ENCODE data around the gene NHSL2.

The NHSL2 gene

GRCh38 chrX:72107320-72107719, 196.7 kb downstream of the NHSL2 start:
- in situ Hi-C loops (cut with MboI; ENCODE audit: low sequenced_read_pairs, unreplicated experiment): no loop called here
- DNase-seq (ENCODE audit: low spot score): no peak
- TF ChIP-seq CTCF (IDR thresholded peaks at IDR 0.05; ENCODE audit: borderline replicate concordance, control extremely low read depth, extremely low read depth, insufficient read depth, missing control alignments): no peak

GRCh38 chrX:72107841-72108595, 197.4 kb downstream of the NHSL2 start:
- in situ Hi-C loops (cut with MboI; ENCODE audit: low sequenced_read_pairs, unreplicated experiment): no loop called here

GRCh38 chrX:72108666-72109065, 198.0 kb downstream of the NHSL2 start:
- DNase-seq (ENCODE audit: low spot score): no peak
- in situ Hi-C loops (cut with MboI; ENCODE audit: low sequenced_read_pairs, unreplicated experiment): no loop called here
- no peak for TF ChIP-seq CTCF (IDR thresholded peaks at IDR 0.05; ENCODE audit: borderline replicate concordance, control extremely low read depth, extremely low read depth, insufficient read depth, missing control alignments)

More at GRCh38 chrX:72107841-72108595, 197.4 kb downstream of the NHSL2 start:
- no peak for TF ChIP-seq CTCF (IDR thresholded peaks at IDR 0.05; ENCODE audit: borderline replicate concordance, control extremely low read depth, extremely low read depth, insufficient read depth, missing control alignments)
- DNase-seq (ENCODE audit: low spot score): no peak

GRCh38 chrX:72110051-72110875, 199.6 kb downstream of the NHSL2 start:
- no peak for TF ChIP-seq CTCF (IDR thresholded peaks at IDR 0.05; ENCODE audit: borderline replicate concordance, control extremely low read depth, extremely low read depth, insufficient read depth, missing control alignments)
- DNase-seq (ENCODE audit: low spot score): no peak
- in situ Hi-C loops (cut with MboI; ENCODE audit: low sequenced_read_pairs, unreplicated experiment): no loop called here

- no peak for DNase-seq (ENCODE audit: low spot score)
- no peak for TF ChIP-seq CTCF (IDR thresholded peaks at IDR 0.05; ENCODE audit: borderline replicate concordance, control extremely low read depth, extremely low read depth, insufficient read depth, missing control alignments)
- in situ Hi-C loops (cut with MboI; ENCODE audit: low sequenced_read_pairs, unreplicated experiment): no loop called here
These were observed 200.4 kb downstream of the NHSL2 start for GRCh38 chrX:72110876-72111708.

GRCh38 chrX:72113461-72113860, 202.8 kb downstream of the NHSL2 start:
- DNase-seq (ENCODE audit: low spot score): no peak
- in situ Hi-C loops (cut with MboI; ENCODE audit: low sequenced_read_pairs, unreplicated experiment): no loop called here
- no peak for TF ChIP-seq CTCF (IDR thresholded peaks at IDR 0.05; ENCODE audit: borderline replicate concordance, control extremely low read depth, extremely low read depth, insufficient read depth, missing control alignments)
